GM19438 (cell line): Measurements from ENCODE around the gene PSME2.
A peak's percentile ranks its signal among the peaks of the same experiment; 100 is the strongest.

Experiments used
- ATAC-seq: cut with Tn5 transposase; IDR thresholded peaks from one replicate; pipeline ENCODE4 v1.9.1; 2021; ENCODE audit warnings: low read depth; ENCODE audit not compliant: unreplicated experiment

The PSME2 gene

DNA sequence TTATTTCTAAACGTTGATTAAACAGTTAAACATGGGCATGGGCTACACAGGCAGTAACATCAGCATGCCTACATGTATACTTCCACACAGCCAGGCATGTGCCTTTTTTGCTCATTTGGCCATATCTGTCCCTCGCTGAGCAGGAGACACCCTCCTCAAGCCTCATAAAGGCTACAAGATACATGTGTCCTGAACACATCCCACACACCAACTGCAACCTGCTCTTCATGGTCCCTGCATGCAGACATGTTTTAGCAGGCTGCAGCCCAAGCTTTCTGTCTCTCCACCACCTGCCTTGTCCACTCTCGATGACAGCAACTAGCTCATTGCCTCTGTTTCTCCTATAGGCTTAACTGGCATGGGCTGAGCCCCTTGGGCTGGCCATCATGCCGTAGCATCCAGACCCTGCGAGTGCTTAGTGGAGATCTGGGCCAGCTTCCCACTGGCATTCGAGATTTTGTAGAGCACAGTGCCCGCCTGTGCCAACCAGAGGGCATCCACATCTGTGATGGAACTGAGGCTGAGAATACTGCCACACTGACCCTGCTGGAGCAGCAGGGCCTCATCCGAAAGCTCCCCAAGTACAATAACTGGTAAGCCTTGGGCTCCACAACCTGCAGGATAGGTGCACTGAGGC lies 49.7 kb downstream of the PSME2 start:
- ATAC-seq, result no peak

DNA sequence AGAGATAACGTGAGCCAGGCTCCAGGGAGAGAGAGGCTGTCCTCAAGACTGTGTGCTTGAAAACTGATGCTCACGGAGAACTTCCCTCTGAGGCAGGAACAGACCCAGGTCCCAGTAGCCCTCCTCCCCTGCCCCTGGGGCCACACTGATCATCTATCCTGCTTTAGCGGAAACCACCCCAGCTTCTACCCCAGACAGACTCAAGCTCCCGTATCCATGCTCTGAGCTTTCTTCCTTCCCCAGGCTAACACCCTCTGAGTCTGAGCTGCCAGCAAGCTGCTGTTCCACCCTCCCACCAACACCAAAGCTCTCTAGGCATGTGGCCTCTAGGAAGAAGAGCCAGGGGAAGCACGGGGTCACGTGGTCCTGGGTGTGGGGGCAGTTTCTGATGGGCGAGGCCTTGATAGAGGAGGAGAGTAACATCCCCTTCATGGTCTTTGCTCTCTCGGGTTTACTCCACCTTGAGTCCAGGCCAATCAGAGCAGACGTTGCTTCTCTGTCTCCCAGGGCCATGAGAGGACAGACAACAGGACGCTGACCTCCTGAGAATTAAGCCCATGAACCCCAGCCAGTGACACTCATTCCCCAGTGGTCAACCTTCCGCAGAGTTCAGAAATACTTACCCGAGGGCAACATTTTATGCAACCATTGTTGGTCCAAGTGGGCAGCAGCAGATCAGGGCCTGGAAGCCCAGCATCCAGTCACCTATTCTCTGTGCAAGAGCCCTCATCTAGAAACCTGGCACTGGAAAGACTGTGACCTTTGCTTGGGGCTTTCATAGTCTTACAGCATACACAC lies 50.9 kb downstream of the PSME2 start:
- peak; percentile 60 for ATAC-seq

DNA sequence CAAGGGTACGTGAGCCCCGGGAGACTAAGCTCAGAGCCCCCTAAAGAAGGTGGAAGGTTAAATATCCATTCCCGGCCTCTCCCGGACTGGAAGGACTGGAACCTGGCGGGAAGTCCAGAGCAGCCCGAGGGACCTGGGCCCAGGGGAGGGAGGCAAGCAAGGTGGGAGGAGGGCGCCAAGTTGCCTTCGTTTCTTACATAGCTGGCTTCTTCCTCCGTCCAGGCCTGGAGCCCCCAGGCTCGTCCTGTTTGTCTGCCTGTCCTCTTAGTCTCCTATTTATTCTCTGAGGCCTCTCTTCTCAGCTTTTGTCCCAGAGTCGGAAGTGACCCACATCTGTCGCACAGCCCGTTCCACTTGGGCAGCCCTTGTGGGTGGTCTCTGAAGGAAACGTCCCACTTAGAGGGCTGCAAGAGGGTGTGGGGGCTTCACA lies 51.6 kb downstream of the PSME2 start:
- peak; percentile 1 for ATAC-seq

DNA sequence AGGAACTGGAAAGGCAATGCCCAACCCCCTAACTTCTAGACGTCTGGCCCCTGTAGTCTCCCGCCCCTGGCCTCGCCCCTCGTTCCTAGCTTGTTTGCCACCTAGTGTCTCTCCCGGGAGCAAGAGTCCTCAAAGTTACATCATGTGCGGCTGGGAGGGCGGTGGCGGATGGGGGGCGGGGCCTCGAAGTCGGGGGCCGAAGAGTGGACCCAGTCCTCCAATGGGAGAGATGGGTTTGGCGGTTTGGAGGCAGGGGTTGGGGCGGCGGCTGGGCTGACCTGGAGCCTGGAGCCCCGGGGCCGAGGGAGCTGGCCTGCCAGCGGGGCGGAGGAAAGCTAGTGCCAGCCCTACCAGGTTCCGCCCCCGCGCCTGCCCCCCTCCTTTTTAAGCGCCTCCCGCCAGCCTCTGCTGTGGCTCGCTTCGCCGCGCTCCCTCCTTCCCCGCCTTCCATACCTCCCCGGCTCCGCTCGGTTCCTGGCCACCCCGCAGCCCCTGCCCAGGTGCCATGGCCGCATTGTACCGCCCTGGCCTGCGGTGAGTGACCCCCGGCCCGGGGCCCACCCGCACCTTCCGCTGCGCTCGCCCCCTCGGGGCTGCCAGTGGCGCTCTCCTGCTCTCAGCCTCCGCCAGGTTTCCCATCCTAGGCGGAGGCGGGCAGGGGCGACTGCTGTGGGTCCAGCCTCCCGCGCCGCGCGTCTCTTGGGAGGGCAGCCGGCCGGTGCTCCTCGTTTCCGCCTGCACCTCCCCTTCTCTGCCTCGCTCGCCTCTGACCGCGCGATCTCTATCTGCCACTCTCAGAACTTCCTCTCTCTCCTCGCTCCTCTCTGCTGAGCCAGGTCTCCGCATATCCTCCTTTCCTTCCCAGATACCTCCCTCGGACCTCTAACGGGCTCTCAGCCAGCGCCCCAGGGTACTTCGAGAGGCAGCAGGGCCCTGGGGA lies 52.2 kb downstream of the PSME2 start, which contains the start of gene PCK2:
TSS of gene PCK2 (plus strand) at position 411 of the 940 bp plus-strand sequence. CDS start at position 506, 95 bp downstream.
- ATAC-seq, result peak; percentile 55
